ENCODE measurements around the gene RBM33. TPM values are rescaled to one million over a fixed set of nuclear protein-coding genes. Genes with fewer than 3 reads are reported as not detected.

RBM33 gene
- total RNA-seq, 1 donor from 2014 or later = 67.2 TPM

DNA sequence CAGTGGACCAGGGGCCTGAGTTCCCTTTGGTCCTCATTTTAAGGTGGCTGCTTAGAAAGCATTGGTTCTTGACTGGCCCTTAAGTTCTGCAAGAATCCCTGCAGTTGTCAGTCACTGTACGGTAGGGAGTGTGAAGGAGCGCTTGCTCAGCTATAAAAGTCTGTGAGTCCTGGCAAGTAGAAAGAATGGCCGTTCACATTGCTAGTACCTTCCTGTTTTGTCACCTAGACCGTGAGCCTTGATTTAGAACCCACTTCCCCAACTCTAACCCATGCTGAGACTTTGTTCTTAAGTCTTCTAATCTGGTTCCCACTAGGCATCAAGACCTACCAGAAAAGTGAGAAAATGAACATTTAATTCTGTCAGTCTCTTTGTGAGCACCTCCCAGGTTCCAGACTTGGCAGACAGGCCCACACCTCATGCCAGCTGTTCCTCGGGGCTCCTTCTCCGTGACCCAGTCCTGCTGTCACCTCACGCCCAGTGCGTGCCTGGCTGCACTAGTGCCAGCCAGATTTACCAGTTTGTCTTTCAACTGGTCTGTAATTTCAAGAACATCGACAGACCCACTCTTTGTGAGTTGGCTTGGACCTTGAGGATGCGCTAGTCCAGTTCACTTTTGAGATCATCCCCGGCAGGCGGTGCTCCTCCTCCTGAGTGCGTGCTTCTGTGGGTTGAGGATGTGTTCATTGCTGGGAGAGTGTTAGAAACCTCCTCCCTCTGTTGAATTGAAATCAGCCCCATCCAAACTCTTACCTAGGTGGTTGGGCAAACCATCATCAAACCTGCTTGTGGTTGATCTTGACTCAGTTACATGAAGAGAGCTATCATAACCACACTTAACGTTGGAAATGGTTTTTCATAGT, 89.4 kb downstream of the RBM33 start:
- Mint-ChIP-seq H3K4me3 (no peak overlapping the region), H3K9me3 (no peaks in the 10 kb centered on the region), H3K4me1 (ENCODE audit: unreplicated experiment) (peaks cover 2% of the 10 kb centered on the region), H3K27ac (no peak overlapping the region), H3K27me3 (no peaks in the 10 kb centered on the region), H3K36me3 (peaks cover 11% of the 10 kb centered on the region)
- TF ChIP-seq, protein P1, sequence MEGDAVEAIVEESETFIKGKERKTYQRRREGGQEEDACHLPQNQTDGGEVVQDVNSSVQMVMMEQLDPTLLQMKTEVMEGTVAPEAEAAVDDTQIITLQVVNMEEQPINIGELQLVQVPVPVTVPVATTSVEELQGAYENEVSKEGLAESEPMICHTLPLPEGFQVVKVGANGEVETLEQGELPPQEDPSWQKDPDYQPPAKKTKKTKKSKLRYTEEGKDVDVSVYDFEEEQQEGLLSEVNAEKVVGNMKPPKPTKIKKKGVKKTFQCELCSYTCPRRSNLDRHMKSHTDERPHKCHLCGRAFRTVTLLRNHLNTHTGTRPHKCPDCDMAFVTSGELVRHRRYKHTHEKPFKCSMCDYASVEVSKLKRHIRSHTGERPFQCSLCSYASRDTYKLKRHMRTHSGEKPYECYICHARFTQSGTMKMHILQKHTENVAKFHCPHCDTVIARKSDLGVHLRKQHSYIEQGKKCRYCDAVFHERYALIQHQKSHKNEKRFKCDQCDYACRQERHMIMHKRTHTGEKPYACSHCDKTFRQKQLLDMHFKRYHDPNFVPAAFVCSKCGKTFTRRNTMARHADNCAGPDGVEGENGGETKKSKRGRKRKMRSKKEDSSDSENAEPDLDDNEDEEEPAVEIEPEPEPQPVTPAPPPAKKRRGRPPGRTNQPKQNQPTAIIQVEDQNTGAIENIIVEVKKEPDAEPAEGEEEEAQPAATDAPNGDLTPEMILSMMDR (conservative IDR thresholded peaks at IDR 0.05) = no peak
- no peak for DNase-seq (ENCODE audit: extremely low spot score, unreplicated experiment)

DNA sequence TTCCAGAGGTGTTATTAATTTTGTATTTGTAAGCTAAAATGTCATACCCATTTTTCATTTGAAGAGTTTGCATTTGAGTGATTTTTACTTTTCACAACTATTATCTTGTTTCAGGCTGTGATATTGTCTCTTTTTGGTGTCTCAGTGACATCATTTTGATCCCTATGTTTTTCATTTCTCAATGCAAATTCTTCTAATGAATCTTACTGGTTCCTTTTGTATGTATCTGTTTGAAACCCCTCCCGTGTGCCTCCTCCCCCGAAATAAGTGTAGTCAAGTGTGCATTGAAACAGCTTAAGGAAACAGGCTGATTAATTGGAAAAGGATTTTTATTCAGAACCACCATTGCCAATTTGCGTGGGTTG, 90.0 kb downstream of the RBM33 start:
- DNase-seq (ENCODE audit: extremely low spot score, unreplicated experiment) = no peak
- Mint-ChIP-seq H3K9me3 (no peaks in the 10 kb centered on the region), H3K4me1 (ENCODE audit: unreplicated experiment) (peaks cover 3% of the 10 kb centered on the region), H3K27me3 (no peaks in the 10 kb centered on the region), H3K4me3 (no peak overlapping the region), H3K27ac (no peak overlapping the region), H3K36me3 (peaks cover 16% of the 10 kb centered on the region)
- TF ChIP-seq, protein P1 (conservative IDR thresholded peaks at IDR 0.05) = no peak

DNA sequence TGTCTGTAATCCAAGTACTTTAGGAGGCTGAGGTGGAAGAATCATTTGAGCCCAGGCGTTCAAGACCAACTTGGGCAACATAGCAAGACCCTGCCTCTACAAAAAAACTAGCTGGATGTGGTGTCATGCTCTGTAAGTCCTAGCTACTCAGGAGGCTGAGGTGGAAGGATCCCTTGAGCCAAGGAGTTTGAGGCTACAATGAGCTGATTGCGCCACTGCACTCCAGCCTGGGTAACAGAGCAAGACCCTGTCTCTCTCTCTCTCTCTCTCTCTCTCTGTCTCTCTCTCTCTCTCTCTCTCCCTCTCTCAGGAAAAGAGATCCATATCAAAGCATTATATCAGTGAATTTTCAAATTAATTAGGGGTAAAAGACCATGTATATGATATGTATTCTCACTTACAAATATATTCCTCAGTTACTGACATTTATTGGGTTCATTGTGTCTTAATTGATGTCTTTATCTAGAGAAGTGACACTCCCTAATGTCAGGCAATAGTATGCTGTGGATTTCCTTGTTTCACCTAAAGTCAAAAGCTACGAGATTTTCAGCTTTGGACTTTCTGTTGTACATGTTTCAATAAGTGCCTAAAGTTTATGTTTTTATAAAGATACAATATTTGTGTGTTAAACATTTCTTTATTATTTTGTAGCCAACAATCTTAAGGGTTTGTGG, 91.1 kb downstream of the RBM33 start:
- no peak overlapping the region for H3K27ac Mint-ChIP-seq
- no peak for DNase-seq (ENCODE audit: extremely low spot score, unreplicated experiment)
- H3K4me3 Mint-ChIP-seq = peak overlapping the region; percentile 14
- H3K4me1 Mint-ChIP-seq (ENCODE audit: unreplicated experiment) = peaks cover 3% of the 10 kb centered on the region
- TF ChIP-seq, protein P1 (conservative IDR thresholded peaks at IDR 0.05) = no peak
- no peaks in the 10 kb centered on the region for H3K9me3 Mint-ChIP-seq
- H3K27me3 Mint-ChIP-seq = no peaks in the 10 kb centered on the region
- H3K36me3 Mint-ChIP-seq = peaks cover 19% of the 10 kb centered on the region

DNA sequence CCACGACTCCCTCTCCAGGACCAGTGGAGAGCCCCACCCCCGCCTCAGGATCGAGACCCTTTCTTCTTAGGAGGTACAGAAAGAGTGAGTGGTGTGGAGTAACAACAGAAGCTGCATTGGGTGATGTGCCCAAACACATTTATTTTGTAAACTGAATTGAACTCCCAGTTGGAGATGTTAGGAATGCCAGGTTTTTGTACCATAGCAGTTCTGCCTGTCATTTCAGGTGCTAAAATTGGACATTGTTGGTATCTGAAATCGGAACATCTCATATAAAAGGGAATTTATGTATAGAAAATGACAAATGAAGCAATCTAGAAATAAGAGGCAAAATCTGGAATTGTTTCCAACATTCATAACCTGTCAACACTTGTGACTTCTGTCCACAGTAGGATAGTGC, 93.1 kb downstream of the RBM33 start:
- no peaks in the 10 kb centered on the region for H3K9me3 Mint-ChIP-seq
- H3K4me3 Mint-ChIP-seq = no peak overlapping the region
- H3K36me3 Mint-ChIP-seq = peaks cover 20% of the 10 kb centered on the region
- no peak overlapping the region for H3K27ac Mint-ChIP-seq
- DNase-seq (ENCODE audit: extremely low spot score, unreplicated experiment) = no peak
- H3K4me1 Mint-ChIP-seq (ENCODE audit: unreplicated experiment) = peaks cover 3% of the 10 kb centered on the region
- H3K27me3 Mint-ChIP-seq = no peaks in the 10 kb centered on the region
- TF ChIP-seq, protein P1 (conservative IDR thresholded peaks at IDR 0.05) = no peak

DNA sequence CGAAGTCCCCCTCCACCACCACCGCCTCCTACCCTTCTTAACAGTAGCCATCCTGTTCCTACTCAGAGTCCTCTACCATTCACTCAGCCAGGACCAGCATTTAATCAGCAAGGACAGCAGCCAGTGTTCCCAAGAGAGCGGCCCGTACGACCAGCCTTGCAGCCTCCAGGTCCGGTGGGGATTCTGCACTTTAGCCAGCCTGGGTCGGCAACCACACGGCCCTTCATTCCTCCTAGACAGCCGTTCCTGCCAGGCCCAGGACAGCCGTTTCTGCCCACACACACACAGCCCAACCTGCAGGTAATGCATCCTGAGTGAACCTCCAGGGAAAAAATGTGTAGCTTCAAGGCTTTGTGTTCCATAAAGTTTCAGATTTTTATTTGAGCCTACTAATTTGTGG, 93.6 kb downstream of the RBM33 start:
- Mint-ChIP-seq H3K36me3 (peaks cover 24% of the 10 kb centered on the region), H3K4me1 (ENCODE audit: unreplicated experiment) (peaks cover 3% of the 10 kb centered on the region), H3K27ac (no peak overlapping the region), H3K27me3 (no peaks in the 10 kb centered on the region), H3K9me3 (no peaks in the 10 kb centered on the region), H3K4me3 (no peak overlapping the region)
- TF ChIP-seq, protein P1 (conservative IDR thresholded peaks at IDR 0.05) = no peak
- no peak for DNase-seq (ENCODE audit: extremely low spot score, unreplicated experiment)

Data from type B pancreatic cell (in vitro differentiated cells).